GM21576 (cell line): ENCODE measurements around the gene MPL.

Source experiments
- ATAC-seq: cut with Tn5 transposase; IDR thresholded peaks from one replicate; pipeline ENCODE4 v1.9.1; 2021; ENCODE audit warnings: mild to moderate bottlenecking, moderate library complexity; ENCODE audit not compliant: unreplicated experiment

Gene MPL

GRCh38 chr1:43321331-43321891 is 16.2 kb upstream of the MPL start:
- no peak for ATAC-seq

GRCh38 chr1:43322506-43322905 is 15.1 kb upstream of the MPL start:
- ATAC-seq, result no peak

- ATAC-seq, result no peak
Observed at GRCh38 chr1:43324810-43325209, 12.8 kb upstream of the MPL start.

GRCh38 chr1:43325381-43325780 is 12.2 kb upstream of the MPL start:
- ATAC-seq, result no peak

- no peak for ATAC-seq
Observed at GRCh38 chr1:43327549-43328292, 9.9 kb upstream of the MPL start.

GRCh38 chr1:43329995-43330751 is 7.4 kb upstream of the MPL start:
- no peak for ATAC-seq

- ATAC-seq, result no peak
Observed at GRCh38 chr1:43331688-43332087, 5.9 kb upstream of the MPL start.

- no peak for ATAC-seq
Observed at GRCh38 chr1:43334453-43335205, 3.0 kb upstream of the MPL start.

GRCh38 chr1:43338001-43338400 is 383 bp downstream of the MPL start:
- no peak for ATAC-seq

- no peak for ATAC-seq
Observed at GRCh38 chr1:43339584-43340232, 2.1 kb downstream of the MPL start.

- ATAC-seq, result no peak
Observed at GRCh38 chr1:43340559-43340958, 2.9 kb downstream of the MPL start.

GRCh38 chr1:43344267-43344850 is 6.7 kb downstream of the MPL start:
- no peak for ATAC-seq

GRCh38 chr1:43345120-43345519 is 7.5 kb downstream of the MPL start:
- ATAC-seq, result no peak

GRCh38 chr1:43346636-43347035 is 9.0 kb downstream of the MPL start:
- ATAC-seq, result no peak

- no peak for ATAC-seq
Observed at GRCh38 chr1:43348343-43348808, 10.8 kb downstream of the MPL start.

- no peak for ATAC-seq
Observed at GRCh38 chr1:43348809-43349593, 11.4 kb downstream of the MPL start.

- ATAC-seq, result no peak
Observed at GRCh38 chr1:43349594-43350306, 12.1 kb downstream of the MPL start.

- ATAC-seq, result no peak
Observed at GRCh38 chr1:43350976-43351375, 13.4 kb downstream of the MPL start.
